ENCODE measurements around the gene ZNF823. TPM values are rescaled to one million over a fixed set of nuclear protein-coding genes. Genes with fewer than 3 reads are reported as not detected.

The ZNF823 gene
- total and polyA plus RNA-seq, 2 of the 13 experiments (the other 11 are each of a cell fraction or from before 2014, with no cell fraction given): 5.7 to 11.7 TPM

DNA sequence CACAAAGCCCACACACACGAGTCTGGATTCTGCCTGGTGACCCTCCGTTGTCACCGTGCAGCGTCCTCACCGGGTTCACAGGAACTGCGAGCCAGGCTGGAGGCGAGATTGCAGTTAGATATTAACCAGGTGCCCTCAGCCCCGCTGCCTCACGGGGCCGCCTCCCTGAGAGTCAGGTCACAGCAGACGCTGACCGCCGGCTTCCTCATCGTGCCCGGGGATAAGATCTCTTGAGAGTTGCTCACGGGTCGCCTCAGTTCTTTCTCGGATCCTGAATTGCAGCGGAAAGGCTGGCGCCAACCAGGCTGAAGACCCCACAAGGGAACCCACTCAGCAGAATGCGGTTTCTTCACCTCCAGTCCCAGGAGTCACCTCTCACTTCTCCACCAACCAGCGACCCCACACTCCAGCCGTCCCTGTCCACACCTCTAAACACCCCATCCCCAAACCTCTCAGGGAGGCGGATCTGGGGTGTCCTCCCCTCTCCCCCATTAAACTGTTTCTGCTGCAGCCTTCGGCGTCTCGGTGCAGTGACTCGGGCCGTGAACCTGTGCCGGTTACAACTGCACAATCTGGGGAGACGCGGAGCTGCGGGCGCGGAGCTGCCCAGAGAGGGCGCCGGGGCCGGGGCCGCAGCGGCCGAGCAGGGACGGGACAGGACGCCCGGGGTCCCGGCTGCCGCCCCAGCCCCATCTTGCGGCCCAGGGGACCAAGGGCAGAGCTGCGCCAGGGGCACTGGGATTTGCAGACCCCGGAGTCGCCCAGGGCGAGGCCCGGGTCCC lies 591 bp downstream of the ZNF823 start:
- H3K9me3 ChIP-seq (ENCODE audit: low read length): no peaks in the 10 kb centered on the region
- H3K79me2 ChIP-seq (ENCODE audit: insufficient read depth, low read length): peaks cover 43% of the 10 kb centered on the region
- DNase-seq (ENCODE audit: low spot score): peak; percentile 67
- CTCF ChIA-PET (ENCODE audit: low intra/inter-chr PET ratio, low total read pairs): no interaction called here
- POLR2A ChIA-PET: interaction anchor here (1.0 to 2.2 kb wide), 4 partner anchors 29 to 60 kb away, joined by 3 to 7 read pairs (median 3); partner anchors contain the start of genes ZNF441 and ZNF491
- H3K4me1 ChIP-seq (ENCODE audit: insufficient read depth, low read length): peaks cover 39% of the 10 kb centered on the region
- H3K36me3 ChIP-seq (replicated peaks in 1 of 2; ENCODE audit: control insufficient read depth in 1 of 2, insufficient read depth in 2 of 2, low read length in 2 of 2): no peaks in the 10 kb centered on the region
- H3K9ac ChIP-seq (ENCODE audit: insufficient read depth, low read depth, low read length): peak overlapping the region; percentile 94
- intact Hi-C loops (cut with micrococcal nuclease; ENCODE audit: unreplicated experiment): loop anchor here (2.0 to 5.0 kb wide), 2 partner anchors 29 to 36 kb away; partner anchors contain the start of gene ZNF441
- no peaks in the 10 kb centered on the region for H3K27me3 ChIP-seq (ENCODE audit: control insufficient read depth in 1 of 2, insufficient read depth in 2 of 2, low read length in 2 of 2)
- H3K27ac ChIP-seq (ENCODE audit: extremely low read length, insufficient read depth, low read length): peak overlapping the region; percentile 88
- in situ Hi-C loops (cut with HindIII; ENCODE audit: extremely low pct_ligation_motif_present, low pct_unique_long_range_greater_than_20kb): no loop called here
- peak; percentile 85 for ATAC-seq
- H4K20me1 ChIP-seq (ENCODE audit: insufficient read depth, low read length): peaks cover 4% of the 10 kb centered on the region; the same call in 1 of the 2 replicates
- TSS peak; percentile 83 for BruUV-seq (replicated peaks)
- peak overlapping the region; percentile 19 for H2AFZ ChIP-seq (ENCODE audit: low read length)
- WGBS (ENCODE audit: low lambda C conversion rate): 0% methylated on average over 14 of the region's 52 CpGs
- peak; percentile 49 for FAIRE-seq
- H3K4me2 ChIP-seq (ENCODE audit: low read depth, low read length): peak overlapping the region; percentile 97
- peak overlapping the region; percentile 84 to 97 (median 93) for H3K4me3 ChIP-seq (replicated peaks in 1 of 3; ENCODE audit: insufficient read depth in 1 of 3, low read depth in 2 of 3, low read length in 3 of 3)
- TF ChIP-seq PHF21A (CRISPR knock-in tag; IDR thresholded peaks at IDR 0.05) (peak; percentile 35), KLF16 (CRISPR knock-in tag; IDR thresholded peaks at IDR 0.05) (peak in 1 of 2 experiments; percentile 50; a peak in 1 of 4 replicates), HNRNPH1 (optimal IDR thresholded peaks at IDR 0.05; ENCODE audit: low read depth, low read length) (no peak), ZNF547 (CRISPR knock-in tag; IDR thresholded peaks at IDR 0.05) (no peak; the same call in 1 of the 2 replicates), ZNF44 (CRISPR knock-in tag; IDR thresholded peaks at IDR 0.05) (no peak), ZSCAN12 (CRISPR knock-in tag; IDR thresholded peaks at IDR 0.05) (0 out of 2 replicates have a peak, but pooled peaks have one; percentile 15), KAT8 (CRISPR knock-in tag; IDR thresholded peaks at IDR 0.05) (0 out of 2 replicates have a peak, but pooled peaks have one; percentile 38), NFIC (IDR thresholded peaks at IDR 0.05; ENCODE audit: low read length) (no peak), CAMTA2 (CRISPR knock-in tag; IDR thresholded peaks at IDR 0.05; ENCODE audit: borderline replicate concordance) (no peak), JARID2 (CRISPR knock-in tag; IDR thresholded peaks at IDR 0.05; ENCODE audit: insufficient replicate concordance) (no peak), ZNF567 (CRISPR knock-in tag; IDR thresholded peaks at IDR 0.05; ENCODE audit: borderline replicate concordance) (no peak), SSRP1 (CRISPR knock-in tag; IDR thresholded peaks at IDR 0.05) (no peak), ZNF570 (CRISPR knock-in tag; IDR thresholded peaks at IDR 0.05; ENCODE audit: borderline replicate concordance) (no peak), FIP1L1 (IDR thresholded peaks at IDR 0.05; ENCODE audit: borderline replicate concordance, insufficient read depth, low read depth, low read length) (no peak), CEBPB (IDR thresholded peaks at IDR 0.05; ENCODE audit: borderline replicate concordance, low read depth, low read length) (no peak), ZSCAN9 (CRISPR knock-in tag; IDR thresholded peaks at IDR 0.05; ENCODE audit: borderline replicate concordance) (no peak), GFI1 (CRISPR knock-in tag; IDR thresholded peaks at IDR 0.05; ENCODE audit: borderline replicate concordance) (peak; percentile 39; the same call in 1 of the 2 replicates), SOX5 (CRISPR knock-in tag; IDR thresholded peaks at IDR 0.05; ENCODE audit: borderline replicate concordance) (no peak; the same call in 1 of the 2 replicates)
- TF ChIP-seq, protein P1, sequence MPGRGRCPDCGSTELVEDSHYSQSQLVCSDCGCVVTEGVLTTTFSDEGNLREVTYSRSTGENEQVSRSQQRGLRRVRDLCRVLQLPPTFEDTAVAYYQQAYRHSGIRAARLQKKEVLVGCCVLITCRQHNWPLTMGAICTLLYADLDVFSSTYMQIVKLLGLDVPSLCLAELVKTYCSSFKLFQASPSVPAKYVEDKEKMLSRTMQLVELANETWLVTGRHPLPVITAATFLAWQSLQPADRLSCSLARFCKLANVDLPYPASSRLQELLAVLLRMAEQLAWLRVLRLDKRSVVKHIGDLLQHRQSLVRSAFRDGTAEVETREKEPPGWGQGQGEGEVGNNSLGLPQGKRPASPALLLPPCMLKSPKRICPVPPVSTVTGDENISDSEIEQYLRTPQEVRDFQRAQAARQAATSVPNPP (CRISPR knock-in tag; IDR thresholded peaks at IDR 0.05): no peak
- TF ChIP-seq, protein P2, sequence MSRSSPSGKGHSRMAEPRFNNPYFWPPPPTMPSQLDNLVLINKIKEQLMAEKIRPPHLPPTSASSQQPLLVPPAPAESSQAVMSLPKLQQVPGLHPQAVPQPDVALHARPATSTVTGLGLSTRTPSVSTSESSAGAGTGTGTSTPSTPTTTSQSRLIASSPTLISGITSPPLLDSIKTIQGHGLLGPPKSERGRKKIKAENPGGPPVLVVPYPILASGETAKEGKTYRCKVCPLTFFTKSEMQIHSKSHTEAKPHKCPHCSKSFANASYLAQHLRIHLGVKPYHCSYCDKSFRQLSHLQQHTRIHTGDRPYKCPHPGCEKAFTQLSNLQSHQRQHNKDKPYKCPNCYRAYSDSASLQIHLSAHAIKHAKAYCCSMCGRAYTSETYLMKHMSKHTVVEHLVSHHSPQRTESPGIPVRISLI (CRISPR knock-in tag; IDR thresholded peaks at IDR 0.05; ENCODE audit: borderline replicate concordance): no peak
- TF ChIP-seq, protein P3, sequence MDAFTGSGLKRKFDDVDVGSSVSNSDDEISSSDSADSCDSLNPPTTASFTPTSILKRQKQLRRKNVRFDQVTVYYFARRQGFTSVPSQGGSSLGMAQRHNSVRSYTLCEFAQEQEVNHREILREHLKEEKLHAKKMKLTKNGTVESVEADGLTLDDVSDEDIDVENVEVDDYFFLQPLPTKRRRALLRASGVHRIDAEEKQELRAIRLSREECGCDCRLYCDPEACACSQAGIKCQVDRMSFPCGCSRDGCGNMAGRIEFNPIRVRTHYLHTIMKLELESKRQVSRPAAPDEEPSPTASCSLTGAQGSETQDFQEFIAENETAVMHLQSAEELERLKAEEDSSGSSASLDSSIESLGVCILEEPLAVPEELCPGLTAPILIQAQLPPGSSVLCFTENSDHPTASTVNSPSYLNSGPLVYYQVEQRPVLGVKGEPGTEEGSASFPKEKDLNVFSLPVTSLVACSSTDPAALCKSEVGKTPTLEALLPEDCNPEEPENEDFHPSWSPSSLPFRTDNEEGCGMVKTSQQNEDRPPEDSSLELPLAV (CRISPR knock-in tag; conservative IDR thresholded peaks at IDR 0.05; ENCODE audit: low read depth): no peak
